H1 (cell line): ENCODE measurements around the gene DOCK9. TPM values are rescaled to one million over a fixed set of nuclear protein-coding genes. Genes with fewer than 3 reads are reported as not detected.

Experiments
- ASH2L ChIP-seq: fragments of 200-600, 300-600 bp; sonication (generic); IDR thresholded peaks from one replicate; pipeline ENCODE4 v1.7.1; 2017; ENCODE audit warnings: low read length
- CBX5 ChIP-seq: fragments of 300-800, 300-1000 bp; sonication (generic); IDR thresholded peaks from 2 replicates; pipeline ENCODE4 v1.7.1; 2016; ENCODE audit warnings: antibody characterized with exemption, low read length, low read depth
- CHD2 ChIP-seq: IDR thresholded peaks from 2 replicates; pipeline ENCODE4 v1.6.1; 2012; ENCODE audit warnings: low read length, improper control_type of control experiment
- CHD7 ChIP-seq: fragments of 300-600 bp; sonication (generic); IDR thresholded peaks from 2 replicates; pipeline ENCODE4 v1.7.1; 2012; ENCODE audit warnings: low read length, moderate library complexity, mild to moderate bottlenecking, inconsistent platforms; ENCODE audit not compliant: insufficient replicate concordance
- CTBP2 ChIP-seq: IDR thresholded peaks from 2 replicates; pipeline ENCODE4 v1.7.0; 2011; ENCODE audit warnings: borderline replicate concordance, mild to moderate bottlenecking, moderate library complexity, mixed read lengths, low read length; ENCODE audit not compliant: insufficient read depth, insufficient read length
- GTF2F1 ChIP-seq: IDR thresholded peaks from 2 replicates; pipeline ENCODE4 v1.6.1; 2012; ENCODE audit warnings: low read depth, low read length, improper control_type of control experiment, borderline replicate concordance
- NRF1 ChIP-seq: IDR thresholded peaks from 2 replicates; pipeline ENCODE4 v1.6.1; 2011; ENCODE audit warnings: mild to moderate bottlenecking, low read depth, low read length, improper control_type of control experiment
- SIX5 ChIP-seq: IDR thresholded peaks from 2 replicates; pipeline ENCODE4 v1.6.1; 2011; ENCODE audit warnings: mild to moderate bottlenecking, low read depth, low read length
- TBP ChIP-seq: IDR thresholded peaks from 2 replicates; pipeline ENCODE4 v1.6.1; 2011; ENCODE audit warnings: low read depth, low read length, improper control_type of control experiment
- polyA plus RNA-seq, 7 experiments: library from polyadenylated mRNA; depleted of rRNA in 3 of 7; stranded (reverse) in 5 of 7; unstranded in 2 of 7; fragments of >200 nt in 5 of 7; fragments of 200-250 nt in 2 of 7; gene quantifications; 1 replicate in 5 of 7; 2 replicates in 1 of 7; 4 replicates in 1 of 7; pipeline versions ENCODE4 v1.2.1 to v1.2.3, GENCODE V29; 2011 to 2013; ENCODE audit warnings: missing spikeins in 2 of 7, mixed read lengths in 2 of 7
- total RNA-seq: library from RNA; stranded (reverse); fragmentation: NEBNext Ultra II Directional; extraction: Animal tissue kit (Norgen Biotek cat#: 25700); gene quantifications from 2 replicates; pipeline ENCODE4 v1.2.1, GENCODE V29; 2021
- TF ChIP-seq, protein P1 (sequence below): IDR thresholded peaks from 2 replicates; pipeline ENCODE4 v1.6.1; 2011; ENCODE audit warnings: low read length, improper control_type of control experiment

DOCK9 gene
- total and polyA plus RNA-seq, 2 of the 8 experiments (the other 6 are each of a cell fraction or from before 2014, with no cell fraction given) = 21.6 to 31.5 TPM

GRCh38 chr13:98962901-98963590, 14.8 kb downstream of the DOCK9 start (continued):
- TF ChIP-seq CHD7 (no peak), ASH2L (no peak), CTBP2 (no peak), SIX5 (no peak), CHD2 (no peak), GTF2F1 (no peak), NRF1 (no peak), TBP (no peak), CBX5 (no peak)
- TF ChIP-seq, protein P1, sequence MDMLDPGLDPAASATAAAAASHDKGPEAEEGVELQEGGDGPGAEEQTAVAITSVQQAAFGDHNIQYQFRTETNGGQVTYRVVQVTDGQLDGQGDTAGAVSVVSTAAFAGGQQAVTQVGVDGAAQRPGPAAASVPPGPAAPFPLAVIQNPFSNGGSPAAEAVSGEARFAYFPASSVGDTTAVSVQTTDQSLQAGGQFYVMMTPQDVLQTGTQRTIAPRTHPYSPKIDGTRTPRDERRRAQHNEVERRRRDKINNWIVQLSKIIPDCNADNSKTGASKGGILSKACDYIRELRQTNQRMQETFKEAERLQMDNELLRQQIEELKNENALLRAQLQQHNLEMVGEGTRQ = no peak
